GM18951 (cell line): ENCODE measurements around the gene PDE4D.

Experiments
- POLR2A ChIP-seq: IDR thresholded peaks from 4 replicates; pipeline ENCODE4 v1.6.1; 2011; ENCODE audit warnings: mild to moderate bottlenecking; ENCODE audit not compliant: insufficient read length, insufficient read depth; ENCODE audit errors: extremely low read depth
- in situ Hi-C: fragments of 300-500 bp; cut with MboI; formaldehyde crosslinking; loops from one replicate; pipeline ENCODE4 v1.12.0; 2022; ENCODE audit warnings: low sequenced_read_pairs, mixed read lengths, inconsistent platforms; ENCODE audit not compliant: unreplicated experiment

Gene PDE4D

DNA sequence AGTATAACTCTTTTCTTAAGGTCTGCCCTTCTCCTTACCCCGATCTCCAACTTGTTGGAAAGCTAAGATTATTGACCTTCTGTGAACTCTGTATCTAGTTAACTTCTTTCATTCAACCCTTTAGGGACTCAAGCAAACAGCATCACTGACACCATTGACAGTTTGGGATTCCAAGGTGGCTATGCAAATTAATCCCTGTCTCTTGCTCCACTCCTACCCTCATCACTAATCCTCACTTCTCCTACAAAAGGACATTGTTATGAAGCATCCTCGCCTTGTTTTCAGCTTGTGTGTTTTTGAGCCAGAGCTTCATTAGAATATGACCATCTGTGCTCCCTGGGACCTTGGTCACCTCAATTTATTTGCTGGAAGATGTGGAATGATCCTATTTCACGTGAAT lies 337.9 kb downstream of the PDE4D start:
- TF ChIP-seq POLR2A, result no peak
- in situ Hi-C loops, result no loop called here

DNA sequence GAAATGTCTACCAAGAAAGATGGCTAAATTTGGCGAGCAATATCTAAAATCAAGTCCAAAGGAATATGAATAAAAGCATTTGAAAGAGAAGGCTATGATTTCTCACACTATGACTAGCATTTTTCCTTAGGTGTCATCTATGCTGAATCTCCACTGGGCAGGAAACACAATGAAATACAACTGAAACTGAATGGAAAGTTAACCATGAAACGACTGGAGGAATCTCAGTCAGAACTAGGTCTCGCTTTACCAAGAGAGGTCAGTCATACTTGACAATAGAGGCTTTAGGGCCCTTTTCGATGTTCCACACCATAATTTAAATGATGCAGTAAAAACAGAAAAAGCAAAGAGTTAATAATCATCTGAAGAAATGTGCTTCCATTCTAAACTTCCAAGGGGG lies 339.0 kb downstream of the PDE4D start:
- no peak for TF ChIP-seq POLR2A
- in situ Hi-C loops, result no loop called here

DNA sequence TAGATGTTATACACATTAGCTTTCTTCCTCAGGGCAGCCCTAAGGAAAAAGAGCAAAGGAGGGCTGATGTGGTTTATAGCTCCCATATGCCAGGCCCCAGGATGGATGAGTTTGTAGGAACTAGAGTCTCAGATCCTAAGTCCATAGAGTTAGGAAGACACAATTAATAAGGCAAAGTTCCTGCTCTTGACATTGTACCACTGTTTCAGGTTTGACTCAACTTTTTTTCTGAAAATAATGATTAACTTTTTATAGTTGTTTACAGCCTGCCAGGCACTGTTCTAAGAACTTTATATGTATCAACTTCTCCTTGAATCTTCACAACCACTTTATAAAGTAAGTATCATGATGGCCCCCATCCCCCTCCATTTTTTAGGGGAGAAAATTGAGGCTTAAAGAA lies 339.5 kb downstream of the PDE4D start:
- in situ Hi-C loops, result no loop called here
- TF ChIP-seq POLR2A, result no peak

DNA sequence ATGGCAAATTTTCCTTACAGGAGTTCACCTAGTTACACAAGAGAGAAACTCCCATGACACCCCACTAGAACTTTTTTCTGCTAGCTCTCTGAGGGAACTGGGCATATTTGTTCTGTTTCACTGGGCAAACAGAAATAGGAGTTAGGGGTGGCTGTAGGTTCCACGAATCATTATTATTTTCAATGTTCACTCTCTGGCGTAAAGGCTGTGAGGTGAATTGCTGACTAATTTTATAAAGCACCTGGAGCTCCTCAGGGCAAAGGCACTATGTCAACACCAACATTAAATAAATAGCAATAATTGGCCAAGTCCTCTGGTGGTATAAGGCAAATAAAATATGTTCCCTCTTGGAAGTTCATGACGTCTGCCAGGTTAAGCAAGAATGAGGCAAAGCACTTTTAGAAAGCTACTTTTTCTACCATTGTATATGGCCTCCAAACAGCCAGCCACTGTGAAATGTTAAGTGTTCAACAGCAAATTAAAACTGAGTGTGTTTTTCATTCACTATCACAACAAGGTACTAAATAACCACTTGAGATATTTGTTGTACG lies 344.6 kb downstream of the PDE4D start:
- in situ Hi-C loops, result no loop called here
- TF ChIP-seq POLR2A, result no peak

DNA sequence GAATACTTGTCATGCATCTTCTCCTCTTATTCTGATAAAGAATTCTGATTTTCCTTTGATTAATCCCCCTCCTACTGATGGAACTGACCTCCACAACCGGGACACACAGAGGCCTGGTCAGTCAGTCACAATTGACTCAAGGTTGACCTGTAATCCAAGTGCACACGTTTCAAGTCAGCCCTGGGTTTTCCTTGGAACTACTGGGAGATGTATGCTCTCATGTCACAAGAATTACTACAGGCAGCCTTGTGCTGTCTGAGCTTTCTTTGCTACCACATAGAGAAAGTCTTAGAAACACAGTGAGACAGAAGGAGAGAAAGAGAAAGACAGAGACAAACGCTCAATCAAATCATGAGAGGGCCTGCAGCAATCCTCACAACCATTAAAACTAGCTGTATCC lies 345.8 kb downstream of the PDE4D start:
- TF ChIP-seq POLR2A, result no peak
- in situ Hi-C loops, result no loop called here

DNA sequence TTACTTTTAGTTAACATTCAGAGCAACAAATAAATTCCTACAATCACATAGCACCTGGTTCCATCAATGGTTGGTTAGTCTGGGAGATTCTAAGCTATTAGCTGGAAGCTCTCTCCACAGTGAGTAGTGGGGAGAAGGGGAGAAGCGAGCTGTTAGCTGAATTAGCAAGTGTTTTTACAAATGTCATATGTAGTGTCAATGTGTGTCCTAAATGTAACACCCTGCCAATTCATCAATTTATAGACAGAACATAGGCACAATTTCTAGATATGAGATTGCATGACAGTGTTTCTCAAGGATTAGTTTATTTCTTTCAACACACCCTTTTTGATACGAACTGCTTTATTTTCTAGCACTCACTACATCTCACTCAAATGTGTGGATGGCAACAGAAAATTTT lies 349.0 kb downstream of the PDE4D start:
- TF ChIP-seq POLR2A, result no peak
- in situ Hi-C loops, result no loop called here

DNA sequence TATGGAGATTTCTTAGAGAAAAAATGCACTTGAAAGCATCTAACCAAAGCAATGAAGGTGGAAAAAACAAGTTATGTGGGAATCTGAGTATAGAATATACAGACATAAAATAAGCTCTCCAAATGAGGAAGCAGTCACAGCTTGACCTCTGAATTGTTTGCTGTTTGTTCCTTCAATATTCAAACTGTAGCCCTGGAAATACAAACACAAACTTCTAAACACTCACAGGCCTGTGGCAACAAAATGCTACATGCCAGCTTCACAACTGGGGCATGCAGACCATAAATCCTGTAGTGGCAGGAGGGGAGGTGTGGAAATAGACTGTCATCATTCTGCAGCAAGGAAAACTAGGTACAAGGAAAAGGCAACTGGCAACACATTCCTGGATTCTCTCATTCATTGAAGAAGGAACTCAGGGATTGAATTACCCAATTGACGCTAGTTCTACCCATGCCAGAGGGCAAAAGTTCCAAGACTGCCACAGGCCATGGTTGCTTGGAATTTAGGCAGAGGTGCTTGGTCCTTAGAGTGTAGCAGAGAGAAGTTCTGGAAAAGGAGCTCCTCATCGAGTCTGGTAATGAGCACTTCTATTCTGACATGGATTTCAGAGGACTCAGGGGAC lies 349.6 kb downstream of the PDE4D start:
- in situ Hi-C loops, result no loop called here

DNA sequence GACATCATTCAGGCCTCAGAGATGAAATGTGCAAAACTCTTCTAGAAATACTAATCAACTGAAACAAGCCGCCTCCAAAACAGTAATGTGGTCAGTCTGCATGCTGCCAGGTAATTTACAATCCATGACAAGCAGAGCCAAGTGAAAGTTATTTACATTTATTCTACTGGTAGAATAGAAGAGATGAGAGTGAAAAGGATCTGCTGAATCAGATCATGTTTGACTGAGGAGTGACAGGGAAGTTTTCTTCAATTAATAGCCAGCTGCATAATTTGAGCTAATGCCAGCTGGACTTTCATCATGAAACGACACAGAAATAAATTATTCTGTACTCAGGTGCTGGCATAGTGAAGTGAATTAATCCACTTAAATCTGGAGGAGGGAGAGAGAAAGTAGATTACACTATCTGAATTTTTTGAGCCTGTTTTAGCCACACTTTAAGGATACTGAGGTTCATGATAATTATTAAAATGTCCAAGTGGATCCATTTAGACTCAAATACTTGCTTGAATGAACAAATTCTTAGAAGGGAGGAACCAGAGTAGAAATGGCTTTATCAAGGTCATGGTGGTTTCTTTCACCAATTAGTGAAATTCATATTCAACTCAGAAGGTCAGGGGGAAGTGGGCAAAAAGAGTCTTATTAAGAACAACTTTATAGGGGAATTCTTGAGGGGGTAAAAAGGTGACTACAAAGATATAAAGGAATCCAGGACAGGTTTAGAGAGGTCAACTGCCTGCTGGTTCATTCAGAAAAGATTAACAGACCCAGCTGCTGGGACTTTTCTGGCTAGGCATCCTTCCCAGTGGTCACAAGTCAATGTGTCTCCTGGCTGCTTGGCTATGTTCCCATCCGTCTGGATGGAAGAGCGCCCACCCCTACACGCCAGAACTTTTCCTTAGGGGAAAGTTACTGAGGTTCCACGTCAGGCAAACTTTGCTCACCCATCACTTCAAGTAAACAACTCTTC lies 350.4 kb downstream of the PDE4D start:
- TF ChIP-seq POLR2A, result no peak
- in situ Hi-C loops, result no loop called here

More for the DNA sequence above, 349.6 kb downstream of the PDE4D start:
- no peak for TF ChIP-seq POLR2A

DNA sequence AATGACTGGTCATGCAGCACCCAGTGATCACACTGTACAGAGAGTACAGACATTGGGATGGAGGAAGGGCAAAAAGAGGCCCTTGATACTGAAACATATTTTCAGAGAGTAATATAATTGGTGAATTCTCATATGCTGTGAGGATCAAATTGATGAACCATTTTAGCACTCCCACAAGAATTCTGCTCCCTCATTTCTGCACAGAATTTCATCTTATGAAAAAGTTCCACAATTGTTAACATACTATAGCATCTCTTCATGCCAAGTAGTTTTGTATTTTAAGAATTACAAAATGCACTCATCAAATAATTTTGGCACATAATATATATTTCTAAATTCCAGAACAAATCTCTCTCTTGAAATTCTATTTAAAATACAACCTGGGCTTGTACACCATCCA lies 351.2 kb downstream of the PDE4D start:
- no peak for TF ChIP-seq POLR2A
- in situ Hi-C loops, result no loop called here

DNA sequence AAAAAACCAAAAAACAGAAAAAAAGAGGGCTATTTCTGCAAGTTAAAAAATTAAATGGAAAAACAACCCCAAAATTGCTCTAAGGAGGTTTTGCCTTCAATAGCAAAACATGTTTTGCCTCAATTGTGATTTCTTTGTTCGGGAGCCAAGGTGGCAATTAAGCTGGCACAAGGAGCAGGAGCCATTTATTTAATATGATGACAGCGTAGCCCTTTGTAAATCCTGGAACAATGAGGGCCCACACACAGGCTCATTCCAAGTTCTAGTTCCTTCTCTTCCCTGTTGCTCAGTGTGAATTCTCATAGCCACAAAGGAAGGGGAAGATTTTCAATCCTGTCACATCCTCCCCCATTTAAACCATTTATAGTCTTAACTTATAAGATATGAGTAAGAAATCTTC lies 353.2 kb downstream of the PDE4D start:
- TF ChIP-seq POLR2A, result no peak
- in situ Hi-C loops, result no loop called here

DNA sequence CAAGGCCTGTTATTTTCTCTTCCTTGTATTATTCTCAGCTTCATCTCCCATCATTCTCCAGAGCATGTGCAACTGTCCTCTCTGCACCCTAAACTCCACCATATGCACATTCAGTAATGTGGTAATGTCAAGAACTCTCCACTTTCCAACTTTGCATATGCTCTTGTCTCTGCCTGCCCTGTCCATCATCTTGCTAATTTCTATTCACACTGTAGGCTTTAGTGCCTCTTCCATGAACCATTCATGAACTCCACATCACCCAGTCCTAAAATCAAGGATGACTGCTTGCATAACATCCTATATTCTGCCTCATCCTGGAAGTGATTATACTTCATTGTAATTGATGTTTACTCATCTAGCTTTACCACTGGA lies 354.8 kb downstream of the PDE4D start:
- in situ Hi-C loops, result no loop called here
- no peak for TF ChIP-seq POLR2A

DNA sequence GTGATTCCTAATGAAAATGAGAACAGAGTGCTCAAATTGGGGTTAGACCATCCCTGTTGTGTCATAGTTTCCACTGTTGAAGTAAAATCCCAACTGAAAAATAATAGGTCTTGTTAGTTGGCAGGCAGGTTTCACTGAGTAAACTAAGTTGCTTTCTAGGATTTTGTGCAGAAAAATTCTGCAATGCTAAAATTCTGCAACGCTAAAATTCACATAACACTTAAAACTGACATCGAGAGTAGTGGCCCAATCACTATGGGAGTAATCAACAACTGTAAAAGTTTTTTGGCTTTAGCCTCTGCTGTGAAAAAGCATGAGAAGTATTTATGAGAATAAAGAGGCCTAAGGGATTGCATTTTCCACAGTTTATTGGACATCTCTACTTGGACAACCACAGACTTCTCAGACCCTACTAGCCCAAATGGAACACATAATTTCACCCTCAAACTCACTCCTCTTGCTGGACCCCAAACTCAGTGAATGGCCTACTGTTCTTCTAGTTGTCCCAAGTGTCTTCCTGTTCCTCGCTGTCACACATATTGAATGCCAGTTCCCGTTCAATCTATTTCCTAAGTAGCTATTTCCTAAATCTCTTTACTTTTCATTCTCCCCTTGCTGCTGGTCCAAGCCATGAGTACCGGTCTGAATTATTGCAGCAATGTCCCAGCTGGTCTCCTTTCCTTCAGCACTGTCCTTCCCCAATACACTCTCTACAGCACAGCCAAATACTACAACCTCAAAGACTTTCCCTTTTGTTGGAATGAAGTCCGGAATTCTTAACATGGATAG lies 355.4 kb downstream of the PDE4D start:
- in situ Hi-C loops, result no loop called here
- TF ChIP-seq POLR2A, result no peak

DNA sequence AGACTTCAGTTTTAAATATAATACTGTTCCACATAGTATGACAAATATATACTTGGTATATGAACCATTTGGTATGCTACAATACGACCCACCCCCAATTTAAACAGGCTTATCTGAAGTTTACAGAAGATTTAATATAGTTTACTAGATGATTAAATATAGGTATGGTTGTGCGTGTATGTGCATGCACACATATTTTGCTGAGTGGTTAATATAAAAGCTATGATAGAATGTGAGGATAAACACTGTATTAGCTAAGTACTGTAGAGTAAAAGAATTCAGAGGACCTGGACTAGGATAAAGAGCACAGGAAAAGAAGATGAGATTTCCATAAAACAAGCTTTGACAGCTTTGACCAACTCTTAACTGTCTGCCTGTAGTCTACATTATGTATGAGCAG lies 356.7 kb downstream of the PDE4D start:
- TF ChIP-seq POLR2A, result no peak
- in situ Hi-C loops, result no loop called here
